HL-60 (cell line): ENCODE measurements around the gene IFIT2.

Experiments used
- GABPA ChIP-seq: IDR thresholded peaks from 2 replicates; pipeline ENCODE4 v1.6.1; 2012; ENCODE audit warnings: low read depth
- POLR2AphosphoS5 ChIP-seq: IDR thresholded peaks from 2 replicates; pipeline ENCODE4 v1.6.1; 2012; ENCODE audit warnings: low read depth
- TF ChIP-seq, protein P1 (sequence below): IDR thresholded peaks from one replicate; pipeline ENCODE4 v1.5.1; 2011; ENCODE audit warnings: low read length, control low read depth, inconsistent platforms; ENCODE audit not compliant: insufficient read depth
- TF ChIP-seq, protein P2 (sequence below): IDR thresholded peaks from 2 replicates; pipeline ENCODE4 v1.6.1; 2012; ENCODE audit warnings: low read depth; ENCODE audit not compliant: insufficient replicate concordance

DNA sequence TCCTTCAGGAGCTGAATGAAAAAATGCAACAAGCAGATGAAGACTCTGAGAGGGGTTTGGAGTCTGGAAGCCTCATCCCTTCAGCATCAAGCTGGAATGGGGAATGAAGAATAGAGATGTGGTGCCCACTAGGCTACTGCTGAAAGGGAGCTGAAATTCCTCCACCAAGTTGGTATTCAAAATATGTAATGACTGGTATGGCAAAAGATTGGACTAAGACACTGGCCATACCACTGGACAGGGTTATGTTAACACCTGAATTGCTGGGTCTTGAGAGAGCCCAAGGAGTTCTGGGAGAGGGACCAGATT, 5.4 kb downstream of the IFIT2 start:
- TF ChIP-seq, protein P1, sequence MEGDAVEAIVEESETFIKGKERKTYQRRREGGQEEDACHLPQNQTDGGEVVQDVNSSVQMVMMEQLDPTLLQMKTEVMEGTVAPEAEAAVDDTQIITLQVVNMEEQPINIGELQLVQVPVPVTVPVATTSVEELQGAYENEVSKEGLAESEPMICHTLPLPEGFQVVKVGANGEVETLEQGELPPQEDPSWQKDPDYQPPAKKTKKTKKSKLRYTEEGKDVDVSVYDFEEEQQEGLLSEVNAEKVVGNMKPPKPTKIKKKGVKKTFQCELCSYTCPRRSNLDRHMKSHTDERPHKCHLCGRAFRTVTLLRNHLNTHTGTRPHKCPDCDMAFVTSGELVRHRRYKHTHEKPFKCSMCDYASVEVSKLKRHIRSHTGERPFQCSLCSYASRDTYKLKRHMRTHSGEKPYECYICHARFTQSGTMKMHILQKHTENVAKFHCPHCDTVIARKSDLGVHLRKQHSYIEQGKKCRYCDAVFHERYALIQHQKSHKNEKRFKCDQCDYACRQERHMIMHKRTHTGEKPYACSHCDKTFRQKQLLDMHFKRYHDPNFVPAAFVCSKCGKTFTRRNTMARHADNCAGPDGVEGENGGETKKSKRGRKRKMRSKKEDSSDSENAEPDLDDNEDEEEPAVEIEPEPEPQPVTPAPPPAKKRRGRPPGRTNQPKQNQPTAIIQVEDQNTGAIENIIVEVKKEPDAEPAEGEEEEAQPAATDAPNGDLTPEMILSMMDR = no peak
- no peak for TF ChIP-seq POLR2AphosphoS5
- TF ChIP-seq, protein P2, sequence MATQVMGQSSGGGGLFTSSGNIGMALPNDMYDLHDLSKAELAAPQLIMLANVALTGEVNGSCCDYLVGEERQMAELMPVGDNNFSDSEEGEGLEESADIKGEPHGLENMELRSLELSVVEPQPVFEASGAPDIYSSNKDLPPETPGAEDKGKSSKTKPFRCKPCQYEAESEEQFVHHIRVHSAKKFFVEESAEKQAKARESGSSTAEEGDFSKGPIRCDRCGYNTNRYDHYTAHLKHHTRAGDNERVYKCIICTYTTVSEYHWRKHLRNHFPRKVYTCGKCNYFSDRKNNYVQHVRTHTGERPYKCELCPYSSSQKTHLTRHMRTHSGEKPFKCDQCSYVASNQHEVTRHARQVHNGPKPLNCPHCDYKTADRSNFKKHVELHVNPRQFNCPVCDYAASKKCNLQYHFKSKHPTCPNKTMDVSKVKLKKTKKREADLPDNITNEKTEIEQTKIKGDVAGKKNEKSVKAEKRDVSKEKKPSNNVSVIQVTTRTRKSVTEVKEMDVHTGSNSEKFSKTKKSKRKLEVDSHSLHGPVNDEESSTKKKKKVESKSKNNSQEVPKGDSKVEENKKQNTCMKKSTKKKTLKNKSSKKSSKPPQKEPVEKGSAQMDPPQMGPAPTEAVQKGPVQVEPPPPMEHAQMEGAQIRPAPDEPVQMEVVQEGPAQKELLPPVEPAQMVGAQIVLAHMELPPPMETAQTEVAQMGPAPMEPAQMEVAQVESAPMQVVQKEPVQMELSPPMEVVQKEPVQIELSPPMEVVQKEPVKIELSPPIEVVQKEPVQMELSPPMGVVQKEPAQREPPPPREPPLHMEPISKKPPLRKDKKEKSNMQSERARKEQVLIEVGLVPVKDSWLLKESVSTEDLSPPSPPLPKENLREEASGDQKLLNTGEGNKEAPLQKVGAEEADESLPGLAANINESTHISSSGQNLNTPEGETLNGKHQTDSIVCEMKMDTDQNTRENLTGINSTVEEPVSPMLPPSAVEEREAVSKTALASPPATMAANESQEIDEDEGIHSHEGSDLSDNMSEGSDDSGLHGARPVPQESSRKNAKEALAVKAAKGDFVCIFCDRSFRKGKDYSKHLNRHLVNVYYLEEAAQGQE = no peak
- TF ChIP-seq GABPA = no peak
